GM10248 (cell line): Measurements from ENCODE around the gene CDK5.

Experiments used
- CTCF ChIA-PET: fragments of 300-600 bp; sonication (Branson Sonifier 250); formaldehyde crosslinking; extraction: SDS; loops from one replicate; lab custom pipeline; 2021; ENCODE audit warnings: antibody characterized with exemption; lab: Yijun Ruan, JAX
- POLR2A ChIA-PET: fragments of 350-650 bp; sonication (Branson Sonifier 250); formaldehyde crosslinking; extraction: SDS; loops from one replicate; lab custom pipeline; 2020; ENCODE audit warnings: antibody characterized with exemption; lab: Yijun Ruan, JAX
- DNase-seq: peaks from one replicate; pipeline ENCODE4 v3.0.0; 2012; ENCODE audit errors: extremely low spot score
- CTCF ChIP-seq: IDR thresholded peaks from 2 replicates; pipeline ENCODE4 v1.5.1; 2012; ENCODE audit warnings: mild to moderate bottlenecking, low read depth; ENCODE audit errors: extremely low read depth, missing control alignments, control extremely low read depth

CDK5 gene

DNA sequence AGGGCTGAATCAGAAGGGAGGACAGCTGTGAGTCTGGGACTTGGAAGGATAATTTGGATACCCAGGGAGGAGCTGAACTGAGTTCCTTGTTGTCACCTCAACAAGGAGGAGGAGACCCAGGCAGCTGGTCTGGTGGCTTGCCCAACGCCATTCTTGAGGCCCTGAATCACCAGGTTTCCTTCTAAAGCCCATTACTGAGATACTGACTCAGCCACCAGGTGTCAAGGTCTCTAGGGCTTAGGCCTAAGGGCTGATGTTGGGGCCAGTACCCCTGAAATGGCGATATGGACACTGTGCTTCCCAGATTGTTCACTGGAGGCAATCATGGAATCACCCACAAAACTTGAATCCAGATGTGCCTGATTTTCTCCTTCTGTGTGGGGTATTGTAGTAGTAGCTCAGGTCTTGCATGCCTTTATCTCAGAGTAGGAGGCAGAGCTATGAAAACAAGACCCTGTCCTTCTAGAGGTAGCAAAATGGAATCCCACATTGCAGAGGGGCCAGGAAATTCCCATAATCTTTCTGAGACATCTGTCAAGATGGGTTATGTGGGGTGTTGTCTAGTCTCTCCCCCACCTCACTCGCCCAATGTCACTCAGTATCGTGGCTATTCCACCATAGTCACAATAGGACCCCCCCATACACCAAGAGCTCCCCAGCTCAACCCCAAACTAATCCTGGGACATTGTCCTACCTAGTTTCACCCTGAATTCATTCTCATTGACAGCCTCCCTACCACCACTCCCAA is 31.6 kb downstream of the CDK5 start:
- no peak for DNase-seq
- POLR2A ChIA-PET = no interaction called here
- TF ChIP-seq CTCF = no peak
- CTCF ChIA-PET = interaction anchor here (0.9 to 1.3 kb wide), 2 partner anchors 9 to 85 kb away, joined by 4 to 6 read pairs; no protein-coding TSS in a partner anchor

- DNase-seq = no peak
- POLR2A ChIA-PET = no interaction called here
- CTCF ChIA-PET = no interaction called here
Measured at GRCh38 chr7:151024435-151025056, 33.2 kb downstream of the CDK5 start, which contains the start of gene ATG9B. ATG9B (minus strand) TSS chr7:151024494; CDS start chr7:151024423, 71 bp downstream.

DNA sequence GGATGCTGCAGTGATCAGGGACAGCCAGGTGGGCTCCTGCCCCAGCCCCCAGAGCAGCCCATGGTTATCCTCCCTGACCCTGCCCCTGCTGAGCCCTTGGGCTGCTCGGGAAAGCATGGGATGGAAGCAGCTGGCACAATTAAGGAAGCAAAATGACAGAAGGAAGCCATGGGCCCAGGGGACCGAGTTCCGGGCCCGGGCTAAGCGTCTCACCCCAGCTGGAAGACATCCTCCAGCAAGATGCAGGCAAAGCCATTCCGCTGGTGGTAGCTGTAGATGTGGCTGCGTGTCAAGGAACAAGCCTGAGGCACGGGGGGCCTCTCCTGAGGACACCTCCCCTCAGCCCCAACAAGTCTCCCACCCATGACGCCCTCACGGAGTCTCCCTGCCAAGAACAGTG is 34.5 kb downstream of the CDK5 start:
- CTCF ChIA-PET = interaction anchor here (0.7 to 7.9 kb wide), 3 partner anchors 9 to 82 kb away, joined by 3 to 84 read pairs (median 3); no protein-coding TSS in a partner anchor
- TF ChIP-seq CTCF = no peak
- DNase-seq = no peak
- POLR2A ChIA-PET = no interaction called here

More at GRCh38 chr7:151024435-151025056, 33.2 kb downstream of the CDK5 start, which contains the start of gene ATG9B:
- TF ChIP-seq CTCF = no peak

- CTCF ChIA-PET = interaction anchor here (1.3 to 7.9 kb wide), 7 partner anchors 8 to 121 kb away, joined by 3 to 84 read pairs (median 10); partner anchors contain the start of gene ABCB8
- no peak for TF ChIP-seq CTCF
- POLR2A ChIA-PET = no interaction called here
- DNase-seq = no peak
Measured at GRCh38 chr7:151020231-151020630, 37.5 kb downstream of the CDK5 start.

DNA sequence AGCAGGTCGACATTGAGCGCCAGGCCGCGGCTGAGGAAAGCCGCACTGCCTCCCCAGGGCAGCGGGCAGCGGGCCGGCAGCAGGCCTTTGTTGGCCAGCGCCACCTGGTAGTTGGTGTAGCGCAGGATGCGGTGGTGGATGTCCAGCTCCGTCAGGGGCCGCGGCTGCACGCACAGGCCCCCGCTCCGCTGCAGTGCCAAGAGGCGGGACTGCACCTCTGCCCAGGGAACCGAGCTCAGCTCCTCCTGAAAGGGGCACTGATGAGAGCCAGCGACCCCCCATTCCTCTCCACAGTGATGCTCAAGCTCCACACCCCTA is 38.6 kb downstream of the CDK5 start:
- TF ChIP-seq CTCF = no peak
- DNase-seq = no peak
- ChIA-PET CTCF (interaction anchor here (0.7 to 7.9 kb wide), 22 partner anchors 10 to 240 kb away, joined by 3 to 84 read pairs (median 5); partner anchors contain the start of genes ABCB8, NOS3 and TMUB1), POLR2A (no interaction called here)

DNA sequence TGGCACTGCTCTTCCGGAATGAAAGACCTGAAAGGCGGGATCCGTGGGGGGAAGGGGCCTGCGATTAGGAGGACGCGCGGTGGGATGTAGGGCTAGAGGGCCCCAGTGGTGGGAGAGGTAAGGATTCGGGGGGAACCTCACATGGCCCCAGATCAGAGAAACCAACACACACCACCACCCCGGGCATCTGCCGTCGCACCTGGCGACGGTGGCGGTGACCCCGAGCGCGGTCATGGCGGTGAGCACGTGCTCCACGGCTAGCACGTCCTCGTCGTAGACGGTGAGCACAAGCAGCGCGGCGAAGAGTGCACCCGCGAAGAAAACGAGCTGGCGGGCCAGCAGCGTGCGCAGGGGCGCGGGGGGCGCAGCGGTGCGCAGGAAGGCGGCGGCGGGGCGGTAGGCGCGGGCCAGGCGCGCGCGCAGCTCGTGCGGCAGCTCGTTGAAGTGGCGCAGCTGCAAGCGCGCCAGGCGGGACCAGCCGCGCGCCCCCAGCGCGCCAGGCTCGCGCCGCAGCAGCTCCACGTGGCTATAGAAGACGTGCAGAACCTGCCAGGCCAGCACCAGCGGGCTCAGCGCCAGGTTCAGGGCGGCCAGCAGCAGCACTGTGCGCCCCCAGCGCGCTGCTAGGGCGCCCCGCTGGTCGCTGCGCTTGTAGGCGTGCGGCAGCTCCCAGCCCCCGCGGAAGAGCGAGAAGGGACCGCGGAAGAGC is 39.1 kb downstream of the CDK5 start:
- ChIA-PET CTCF (interaction anchor here (0.7 to 7.9 kb wide), 34 partner anchors 10 to 612 kb away, joined by 3 to 84 read pairs (median 4); partner anchors contain the start of genes ABCB8, NOS3 and TMUB1), POLR2A (interaction anchor here (0.5 kb wide), 1 partner anchor 19 kb away, joined by 3 read pairs; no protein-coding TSS in a partner anchor)
- TF ChIP-seq CTCF = no peak
- no peak for DNase-seq
